Suprapubic skin (tissue), 4 donors: Measurements from ENCODE around the gene TMEM164. TPM values are rescaled to one million over a fixed set of nuclear protein-coding genes. Genes with fewer than 3 reads are reported as not detected.

Source experiments
- DNase-seq, 2 donors: peaks; one replicate each; pipeline ENCODE4 v3.0.0-alpha.2; 2019; ENCODE audit warnings: low spot score in 2 of 2
- H3K27ac ChIP-seq: fragments of 200-600 bp; sonication (generic); one replicate; pipeline ENCODE4 v1.5.1; 2019
- H3K27me3 ChIP-seq: fragments of 200-600 bp; sonication (generic); one replicate; pipeline ENCODE4 v1.5.1; 2019
- H3K36me3 ChIP-seq: fragments of 200-600 bp; sonication (generic); one replicate; pipeline ENCODE4 v1.5.1; 2019
- H3K4me1 ChIP-seq: fragments of 200-600 bp; sonication (generic); one replicate; pipeline ENCODE4 v1.5.1; 2019
- H3K4me3 ChIP-seq: fragments of 200-600 bp; sonication (generic); one replicate; pipeline ENCODE4 v1.5.1; 2019; ENCODE audit warnings: mild to moderate bottlenecking
- H3K9me3 ChIP-seq: fragments of 200-600 bp; sonication (generic); one replicate; pipeline ENCODE4 v1.5.1; 2019
- EP300 ChIP-seq: sonication (generic); formaldehyde crosslinking; IDR thresholded peaks from one replicate; pipeline ENCODE4 v1.6.1; 2017; ENCODE audit warnings: antibody characterized with exemption
- POLR2A ChIP-seq, 2 donors: fragments of 450-650 bp; IDR thresholded peaks; one replicate each; pipeline ENCODE4 v1.6.1; 2017; ENCODE audit warnings: antibody characterized with exemption in 2 of 2, mild to moderate bottlenecking in 2 of 2, moderate library complexity in 2 of 2
- POLR2AphosphoS5 ChIP-seq, 3 donors: sonication (generic); formaldehyde crosslinking; IDR thresholded peaks; one replicate each; pipeline ENCODE4 v1.6.1; 2017; ENCODE audit warnings: antibody characterized with exemption in 3 of 3
- WGBS: methylation state at CpG from one replicate; pipeline ENCODE4 v1.1.5; 2018; 5-methylcytosine and 5-hydroxymethylcytosine counted together
- total RNA-seq, 4 donors: library from RNA; depleted of rRNA; stranded (reverse); fragments of >200 nt; gene quantifications; one replicate each; pipeline ENCODE4 v1.1.0, GENCODE V29; 2016
- TF ChIP-seq, protein P1 (sequence below), 2 donors: fragments of 200-600 bp in 1 of 2; fragments of 450-650 bp in 1 of 2; sonication (generic) in 1 of 2; IDR thresholded peaks; one replicate each; pipeline ENCODE4 v1.5.1; 2016 to 2019; ENCODE audit warnings: antibody characterized with exemption in 2 of 2, mild to moderate bottlenecking in 1 of 2, moderate library complexity in 1 of 2

Gene TMEM164
- total RNA-seq, 4 donors from 2014 or later: 35.5 to 71.2 (median 58.7) TPM

GRCh38 chrX:110136136-110136535 lies 133.2 kb downstream of the TMEM164 start:
- no peaks in the 10 kb centered on the region for H3K27me3 ChIP-seq
- DNase-seq: no peak
- no peak overlapping the region for H3K27ac ChIP-seq
- WGBS: 60% methylated on average over 4 of the region's 4 CpGs
- no peaks in the 10 kb centered on the region for H3K4me1 ChIP-seq
- no peaks in the 10 kb centered on the region for H3K9me3 ChIP-seq
- no peaks in the 10 kb centered on the region for H3K36me3 ChIP-seq
- H3K4me3 ChIP-seq: no peak overlapping the region
- TF ChIP-seq POLR2A (IDR thresholded peaks at IDR 0.05): no peak
- TF ChIP-seq POLR2AphosphoS5 (IDR thresholded peaks at IDR 0.05): no peak
- no peak for TF ChIP-seq EP300
- TF ChIP-seq, protein P1, sequence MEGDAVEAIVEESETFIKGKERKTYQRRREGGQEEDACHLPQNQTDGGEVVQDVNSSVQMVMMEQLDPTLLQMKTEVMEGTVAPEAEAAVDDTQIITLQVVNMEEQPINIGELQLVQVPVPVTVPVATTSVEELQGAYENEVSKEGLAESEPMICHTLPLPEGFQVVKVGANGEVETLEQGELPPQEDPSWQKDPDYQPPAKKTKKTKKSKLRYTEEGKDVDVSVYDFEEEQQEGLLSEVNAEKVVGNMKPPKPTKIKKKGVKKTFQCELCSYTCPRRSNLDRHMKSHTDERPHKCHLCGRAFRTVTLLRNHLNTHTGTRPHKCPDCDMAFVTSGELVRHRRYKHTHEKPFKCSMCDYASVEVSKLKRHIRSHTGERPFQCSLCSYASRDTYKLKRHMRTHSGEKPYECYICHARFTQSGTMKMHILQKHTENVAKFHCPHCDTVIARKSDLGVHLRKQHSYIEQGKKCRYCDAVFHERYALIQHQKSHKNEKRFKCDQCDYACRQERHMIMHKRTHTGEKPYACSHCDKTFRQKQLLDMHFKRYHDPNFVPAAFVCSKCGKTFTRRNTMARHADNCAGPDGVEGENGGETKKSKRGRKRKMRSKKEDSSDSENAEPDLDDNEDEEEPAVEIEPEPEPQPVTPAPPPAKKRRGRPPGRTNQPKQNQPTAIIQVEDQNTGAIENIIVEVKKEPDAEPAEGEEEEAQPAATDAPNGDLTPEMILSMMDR (IDR thresholded peaks at IDR 0.05): no peak

- Histone ChIP-seq H3K4me3 (no peak overlapping the region), H3K4me1 (peaks cover 5% of the 10 kb centered on the region), H3K36me3 (no peaks in the 10 kb centered on the region), H3K27me3 (no peaks in the 10 kb centered on the region), H3K9me3 (no peaks in the 10 kb centered on the region), H3K27ac (no peak overlapping the region)
- 77% methylated on average over 3 of the region's 3 CpGs for WGBS
- no peak for TF ChIP-seq POLR2A (IDR thresholded peaks at IDR 0.05)
- TF ChIP-seq EP300: no peak
- TF ChIP-seq POLR2AphosphoS5 (IDR thresholded peaks at IDR 0.05): no peak
- TF ChIP-seq, protein P1 (IDR thresholded peaks at IDR 0.05): no peak
- DNase-seq: no peak
Observed at GRCh38 chrX:110138557-110138956, 135.6 kb downstream of the TMEM164 start.

GRCh38 chrX:110139172-110139571 lies 136.3 kb downstream of the TMEM164 start:
- Histone ChIP-seq H3K9me3 (no peaks in the 10 kb centered on the region), H3K27me3 (no peaks in the 10 kb centered on the region), H3K4me3 (no peak overlapping the region), H3K36me3 (no peaks in the 10 kb centered on the region), H3K4me1 (peaks cover 7% of the 10 kb centered on the region), H3K27ac (no peak overlapping the region)
- WGBS: 59% methylated on average over 1 of the region's 1 CpG
- no peak for DNase-seq
- TF ChIP-seq EP300 (no peak), POLR2A (IDR thresholded peaks at IDR 0.05) (no peak), POLR2AphosphoS5 (IDR thresholded peaks at IDR 0.05) (no peak)
- TF ChIP-seq, protein P1 (IDR thresholded peaks at IDR 0.05): no peak

DNA sequence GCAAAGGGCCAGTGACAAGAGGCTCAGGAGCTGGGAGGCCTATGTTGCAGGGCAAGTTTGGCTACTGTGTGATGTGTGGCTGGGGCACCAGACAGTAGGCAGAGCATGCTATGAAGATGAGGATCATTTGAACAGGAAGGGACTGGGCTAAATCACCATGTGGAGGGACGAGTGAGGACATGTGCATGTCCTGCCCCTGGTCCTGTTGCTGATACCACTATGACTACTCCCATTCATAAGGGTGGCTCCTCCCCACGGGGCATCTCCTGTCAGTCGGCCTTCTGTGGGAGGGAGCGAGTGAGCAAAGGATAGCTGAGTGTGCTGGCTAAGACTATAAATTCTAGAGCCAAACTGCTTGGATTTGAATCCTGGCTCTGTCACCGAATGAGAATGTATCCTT lies 139.2 kb downstream of the TMEM164 start:
- H3K27ac ChIP-seq: no peak overlapping the region
- no peak for DNase-seq
- whole genome bisulfite sequencing: 46% methylated on average over 5 of the region's 5 CpGs
- H3K4me1 ChIP-seq: peaks cover 13% of the 10 kb centered on the region
- no peak overlapping the region for H3K4me3 ChIP-seq
- H3K27me3 ChIP-seq: no peaks in the 10 kb centered on the region
- TF ChIP-seq POLR2AphosphoS5 (IDR thresholded peaks at IDR 0.05) (no peak), EP300 (no peak), POLR2A (IDR thresholded peaks at IDR 0.05) (no peak)
- TF ChIP-seq, protein P1 (IDR thresholded peaks at IDR 0.05): no peak
- H3K9me3 ChIP-seq: no peaks in the 10 kb centered on the region
- H3K36me3 ChIP-seq: no peaks in the 10 kb centered on the region

GRCh38 chrX:110143454-110144210 lies 140.7 kb downstream of the TMEM164 start:
- DNase-seq: no peak
- no peak for TF ChIP-seq POLR2AphosphoS5 (IDR thresholded peaks at IDR 0.05)
- TF ChIP-seq, protein P1 (IDR thresholded peaks at IDR 0.05): no peak
- no peak for TF ChIP-seq EP300
- no peak for TF ChIP-seq POLR2A (IDR thresholded peaks at IDR 0.05)
- 33% methylated on average over 6 of the region's 6 CpGs for WGBS
- no peaks in the 10 kb centered on the region for H3K27me3 ChIP-seq
- H3K4me3 ChIP-seq: no peak overlapping the region
- no peak overlapping the region for H3K27ac ChIP-seq
- H3K9me3 ChIP-seq: no peaks in the 10 kb centered on the region
- peaks cover 13% of the 10 kb centered on the region for H3K4me1 ChIP-seq
- H3K36me3 ChIP-seq: no peaks in the 10 kb centered on the region
